ENCODE results near the gene NR5A1. TPM values are rescaled to one million over a fixed set of nuclear protein-coding genes. Genes with fewer than 3 reads are reported as not detected.

The NR5A1 gene
- total RNA-seq, 1 donor from 2014 or later: 1.2 TPM

- H3K36me3 Mint-ChIP-seq (ENCODE audit: low read depth, unreplicated experiment): peaks cover 3% of the 10 kb centered on the region
- H3K4me3 Mint-ChIP-seq (ENCODE audit: unreplicated experiment): no peak overlapping the region
- no peak overlapping the region for H3K27ac Mint-ChIP-seq (ENCODE audit: unreplicated experiment)
- H3K27me3 Mint-ChIP-seq (ENCODE audit: unreplicated experiment): peaks cover 10% of the 10 kb centered on the region
- no peaks in the 10 kb centered on the region for H3K4me1 Mint-ChIP-seq (ENCODE audit: unreplicated experiment)
- no peaks in the 10 kb centered on the region for H3K9me3 Mint-ChIP-seq (ENCODE audit: unreplicated experiment)
- no peak for TF ChIP-seq CTCF (IDR thresholded peaks at IDR 0.05; ENCODE audit: unreplicated experiment)
- no peak for DNase-seq (ENCODE audit: low spot score)
Measured at GRCh38 chr9:124487260-124488182, 19.7 kb downstream of the NR5A1 start.

- H3K9me3 Mint-ChIP-seq (ENCODE audit: unreplicated experiment): no peaks in the 10 kb centered on the region
- TF ChIP-seq CTCF (IDR thresholded peaks at IDR 0.05; ENCODE audit: unreplicated experiment): no peak
- H3K4me1 Mint-ChIP-seq (ENCODE audit: unreplicated experiment): no peaks in the 10 kb centered on the region
- no peak for DNase-seq (ENCODE audit: low spot score)
- peaks cover 10% of the 10 kb centered on the region for H3K27me3 Mint-ChIP-seq (ENCODE audit: unreplicated experiment)
- no peak overlapping the region for H3K27ac Mint-ChIP-seq (ENCODE audit: unreplicated experiment)
- H3K36me3 Mint-ChIP-seq (ENCODE audit: low read depth, unreplicated experiment): peaks cover 3% of the 10 kb centered on the region
- no peak overlapping the region for H3K4me3 Mint-ChIP-seq (ENCODE audit: unreplicated experiment)
Measured at GRCh38 chr9:124486778-124487259, 20.4 kb downstream of the NR5A1 start.

- H3K4me1 Mint-ChIP-seq (ENCODE audit: unreplicated experiment): no peaks in the 10 kb centered on the region
- H3K27me3 Mint-ChIP-seq (ENCODE audit: unreplicated experiment): peaks cover 10% of the 10 kb centered on the region
- H3K4me3 Mint-ChIP-seq (ENCODE audit: unreplicated experiment): no peak overlapping the region
- no peak for DNase-seq (ENCODE audit: low spot score)
- no peaks in the 10 kb centered on the region for H3K9me3 Mint-ChIP-seq (ENCODE audit: unreplicated experiment)
- no peak for TF ChIP-seq CTCF (IDR thresholded peaks at IDR 0.05; ENCODE audit: unreplicated experiment)
- H3K27ac Mint-ChIP-seq (ENCODE audit: unreplicated experiment): no peak overlapping the region
- peaks cover 3% of the 10 kb centered on the region for H3K36me3 Mint-ChIP-seq (ENCODE audit: low read depth, unreplicated experiment)
Measured at GRCh38 chr9:124485936-124486335, 21.3 kb downstream of the NR5A1 start.

- DNase-seq (ENCODE audit: low spot score): no peak
- no peaks in the 10 kb centered on the region for H3K9me3 Mint-ChIP-seq (ENCODE audit: unreplicated experiment)
- no peaks in the 10 kb centered on the region for H3K4me1 Mint-ChIP-seq (ENCODE audit: unreplicated experiment)
- peaks cover 10% of the 10 kb centered on the region for H3K27me3 Mint-ChIP-seq (ENCODE audit: unreplicated experiment)
- no peak for TF ChIP-seq CTCF (IDR thresholded peaks at IDR 0.05; ENCODE audit: unreplicated experiment)
- no peak overlapping the region for H3K4me3 Mint-ChIP-seq (ENCODE audit: unreplicated experiment)
- no peak overlapping the region for H3K27ac Mint-ChIP-seq (ENCODE audit: unreplicated experiment)
- no peaks in the 10 kb centered on the region for H3K36me3 Mint-ChIP-seq (ENCODE audit: low read depth, unreplicated experiment)
Measured at GRCh38 chr9:124485201-124485600, 22.0 kb downstream of the NR5A1 start.

- H3K27me3 Mint-ChIP-seq (ENCODE audit: unreplicated experiment): peaks cover 12% of the 10 kb centered on the region
- no peaks in the 10 kb centered on the region for H3K9me3 Mint-ChIP-seq (ENCODE audit: unreplicated experiment)
- H3K27ac Mint-ChIP-seq (ENCODE audit: unreplicated experiment): no peak overlapping the region
- H3K4me1 Mint-ChIP-seq (ENCODE audit: unreplicated experiment): no peaks in the 10 kb centered on the region
- TF ChIP-seq CTCF (IDR thresholded peaks at IDR 0.05; ENCODE audit: unreplicated experiment): no peak
- no peak for DNase-seq (ENCODE audit: low spot score)
- no peak overlapping the region for H3K4me3 Mint-ChIP-seq (ENCODE audit: unreplicated experiment)
- no peaks in the 10 kb centered on the region for H3K36me3 Mint-ChIP-seq (ENCODE audit: low read depth, unreplicated experiment)
Measured at GRCh38 chr9:124483481-124483880, 23.7 kb downstream of the NR5A1 start.

All from endothelial cell (in vitro differentiated cells).